Lower leg skin (tissue), 3 donors: ENCODE results near the gene COL4A3.

Source experiments
- CTCF ChIP-seq, 3 donors: fragments of 450-650 bp; IDR thresholded peaks; one replicate each; pipeline ENCODE4 v1.5.1; 2016; ENCODE audit warnings: antibody characterized with exemption in 3 of 3, mild to moderate bottlenecking in 3 of 3, moderate library complexity in 2 of 3
- POLR2A ChIP-seq, 2 donors: fragments of 450-650 bp; IDR thresholded peaks; one replicate each; pipeline ENCODE4 v1.6.1; 2016 to 2017; ENCODE audit warnings: antibody characterized with exemption in 2 of 2, mild to moderate bottlenecking in 1 of 2, moderate library complexity in 1 of 2

GRCh38 chr2:227186751-227187150, 22.3 kb downstream of the COL4A3 start:
- TF ChIP-seq CTCF (IDR thresholded peaks at IDR 0.05): no peak
- TF ChIP-seq POLR2A (IDR thresholded peaks at IDR 0.05): no peak
